H1 (cell line): ENCODE data around the gene WFDC10A.

Source experiments
- CEBPB ChIP-seq: IDR thresholded peaks from 2 replicates; pipeline ENCODE4 v1.6.1; 2012; ENCODE audit warnings: low read depth, low read length
- POLR2AphosphoS5 ChIP-seq: IDR thresholded peaks from 2 replicates; pipeline ENCODE4 v1.6.1; 2011; ENCODE audit warnings: low read depth, low read length
- RAD21 ChIP-seq, 2 experiments: IDR thresholded peaks in 1 of 2; conservative IDR thresholded peaks in 1 of 2; 2 replicates each; pipeline ENCODE4 v1.6.1; 2011; ENCODE audit warnings: low read depth in 2 of 2, low read length in 2 of 2, improper control_type of control experiment in 1 of 2, inconsistent platforms in 1 of 2, mild to moderate bottlenecking in 1 of 2, moderate library complexity in 1 of 2

- no peak for TF ChIP-seq POLR2AphosphoS5
- no peak for TF ChIP-seq CEBPB
- no peak for TF ChIP-seq RAD21 (IDR thresholded peaks at IDR 0.05 in 1 of 2, conservative IDR thresholded peaks at IDR 0.05 in 1 of 2; ENCODE audit: low read depth in 2 of 2, low read length in 2 of 2)
These were observed 7.9 kb upstream of the WFDC10A start for GRCh38 chr20:45621593-45621992.
